K562 (cell line): Measurements from ENCODE around the gene TTBK2. TPM values are rescaled to one million over a fixed set of nuclear protein-coding genes. Genes with fewer than 3 reads are reported as not detected.

Experiments
- ATAC-seq: fragments of 200-7000 bp; cut with Tn5 transposase; 3 replicates; pipeline ENCODE4 v1.9.1; 2020; ENCODE audit warnings: moderate library complexity
- BruUV-seq: library from RNA; stranded (reverse); fragments of 400-500 nt; replicated peaks from 2 replicates; lab custom pipeline; 2021; lab: Mats Ljungman, UMichigan
- CTCF ChIA-PET: fragments of 300-600 bp; formaldehyde crosslinking; extraction: SDS; loops from one replicate; lab custom pipeline; 2021; ENCODE audit warnings: low intra/inter-chr PET ratio; lab: Yijun Ruan, JAX
- POLR2A ChIA-PET: fragments of 300-600, 350-650 bp; sonication (Branson Sonifier 250); formaldehyde crosslinking; extraction: SDS; loops from one replicate; lab custom pipeline; 2021; ENCODE audit warnings: antibody characterized with exemption, inconsistent platforms; lab: Yijun Ruan, JAX
- DNase-seq, 4 experiments: peaks; one replicate each; pipeline versions ENCODE4 v3.0.0 to v3.0.0-alpha.2; 2011 to 2018; ENCODE audit warnings: low spot score in 3 of 4, mixed read lengths in 3 of 4; ENCODE audit errors: extremely low read depth in 1 of 4
- FAIRE-seq: peaks from 2 replicates; lab custom pipeline; 2011; peaks lifted over from hg19 to GRCh38; lab: Jason Lieb, UNC
- H2AFZ ChIP-seq: 2 replicates; pipeline ENCODE4 v1.6.0; 2011; ENCODE audit warnings: low read depth, low read length, control low read depth, inconsistent platforms
- H3K27ac ChIP-seq: fragments of 200-600 bp; 3 replicates; pipeline ENCODE4 v1.8.0; 2011; ENCODE audit warnings: low read depth, mild to moderate bottlenecking, control low read depth, inconsistent platforms, low read length, moderate library complexity, mixed read lengths; ENCODE audit errors: extremely low read depth
- H3K27me3 ChIP-seq, 2 experiments: fragments of 300-600 bp in 1 of 2; 2 replicates in 1 of 2; 3 replicates in 1 of 2; pipeline versions ENCODE4 v1.6.0 to v1.8.0; 2011; ENCODE audit warnings: inconsistent platforms in 2 of 2, low read length in 2 of 2, mild to moderate bottlenecking in 1 of 2, mixed read lengths in 1 of 2, moderate library complexity in 1 of 2; ENCODE audit not compliant: control insufficient read depth in 2 of 2, insufficient read depth in 2 of 2
- H3K36me3 ChIP-seq: fragments of 300-600 bp; 3 replicates; pipeline ENCODE4 v1.8.0; 2011; ENCODE audit warnings: mild to moderate bottlenecking, low read length, inconsistent platforms; ENCODE audit not compliant: control insufficient read depth, insufficient read depth
- H3K4me1 ChIP-seq, 2 experiments: fragments of 200-600 bp in 1 of 2; replicated peaks in 1 of 2; 2 replicates in 1 of 2; 3 replicates in 1 of 2; pipeline versions ENCODE4 v1.5.1 to v1.8.0; 2011; ENCODE audit warnings: inconsistent platforms in 2 of 2, low read length in 2 of 2, mild to moderate bottlenecking in 1 of 2, mixed read lengths in 1 of 2, moderate library complexity in 1 of 2; ENCODE audit not compliant: control insufficient read depth in 2 of 2, insufficient read depth in 2 of 2
- H3K4me2 ChIP-seq: 2 replicates; pipeline ENCODE4 v1.6.1; 2011; ENCODE audit warnings: low read length, control low read depth, inconsistent platforms, mixed read lengths; ENCODE audit not compliant: insufficient read depth
- H3K4me3 ChIP-seq: fragments of 200-600 bp; sonication (generic), shearing (Covaris generic); 2 replicates; pipeline ENCODE4 v1.5.1; 2016; ENCODE audit warnings: control low read depth, inconsistent platforms
- H3K79me2 ChIP-seq: fragments of 200-600 bp; 3 replicates; pipeline ENCODE4 v1.8.0; 2011; ENCODE audit warnings: low read length, inconsistent platforms; ENCODE audit not compliant: control insufficient read depth, insufficient read depth
- H3K9ac ChIP-seq, 2 experiments: 2 replicates each; pipeline versions ENCODE4 v1.6.0 to v1.6.1; 2011; ENCODE audit warnings: low read depth in 2 of 2, low read length in 2 of 2, control low read depth in 1 of 2, inconsistent platforms in 1 of 2, mild to moderate bottlenecking in 1 of 2, mixed read lengths in 1 of 2; ENCODE audit not compliant: insufficient read depth in 1 of 2
- H3K9me1 ChIP-seq: one replicate; pipeline ENCODE4 v1.6.0; 2011; ENCODE audit warnings: inconsistent platforms, mild to moderate bottlenecking, low read length, moderate library complexity; ENCODE audit not compliant: control insufficient read depth, insufficient read depth
- H3K9me3 ChIP-seq: replicated peaks from 2 replicates; pipeline ENCODE4 v1.5.1; 2011; ENCODE audit warnings: low read depth, low read length, inconsistent platforms; ENCODE audit not compliant: control insufficient read depth, insufficient read depth
- H4K20me1 ChIP-seq: replicated peaks from 2 replicates; pipeline ENCODE4 v1.6.1; 2011; ENCODE audit warnings: low read length, inconsistent platforms, mixed read lengths; ENCODE audit not compliant: control insufficient read depth, insufficient read depth
- BCOR ChIP-seq: fragments of 450-650 bp; IDR thresholded peaks from 2 replicates; pipeline ENCODE4 v1.6.1; 2016
- EGR1 ChIP-seq: fragments of 450-650 bp; conservative IDR thresholded peaks from 2 replicates; pipeline ENCODE4 v1.6.1; 2017; ENCODE audit warnings: mild to moderate bottlenecking
- MAX ChIP-seq: sonication (generic); formaldehyde crosslinking; IDR thresholded peaks from 2 replicates; pipeline ENCODE4 v1.9.0; 2022; ENCODE audit warnings: mild to moderate bottlenecking, missing genetic modification reagents
- MCM5 ChIP-seq: fragments of 450-650 bp; IDR thresholded peaks from 2 replicates; pipeline ENCODE4 v1.6.1; 2016; ENCODE audit warnings: low read depth
- MLLT1 ChIP-seq, 2 experiments: fragments of 450-650 bp; IDR thresholded peaks; 2 replicates each; pipeline ENCODE4 v1.6.1; 2016
- SMARCA4 ChIP-seq: fragments of 450-650 bp; IDR thresholded peaks from 2 replicates; pipeline ENCODE4 v1.6.1; 2016
- TBL1XR1 ChIP-seq, 2 experiments: IDR thresholded peaks; 2 replicates each; pipeline ENCODE4 v1.6.1; 2012; ENCODE audit warnings: improper control_type of control experiment in 2 of 2, low read length in 2 of 2, mild to moderate bottlenecking in 1 of 2
- ZNF324 ChIP-seq: fragments of 250-450 bp; sonication (Bioruptor Pico); IDR thresholded peaks from 2 replicates; pipeline ENCODE4 v1.4.0; 2020; ENCODE audit warnings: mild to moderate bottlenecking
- ZNF449 ChIP-seq: fragments of 250-450 bp; sonication (Bioruptor Pico); IDR thresholded peaks from 2 replicates; pipeline ENCODE4 v1.8.0; 2022; ENCODE audit warnings: moderate library complexity, mild to moderate bottlenecking, inconsistent platforms
- WGBS: fragments of 100-300 bp; shearing (Covaris generic); methylation state at CpG from one replicate; pipeline ENCODE4 v1.1.6; 2016; ENCODE audit warnings: low coverage, mixed read lengths; ENCODE audit not compliant: insufficient coverage; ENCODE audit errors: missing lambda C conversion rate; 5-methylcytosine and 5-hydroxymethylcytosine counted together
- in situ Hi-C: fragments of 300-500 bp; cut with MboI; formaldehyde crosslinking; loops from 4 replicates; pipeline ENCODE4 v1.15.0; 2018; ENCODE audit warnings: inconsistent platforms, mixed read lengths
- intact Hi-C: fragments of 100-400 bp; cut with micrococcal nuclease; formaldehyde crosslinking; loops from 2 replicates; pipeline ENCODE4 v1.14.2; 2022
- polyA plus RNA-seq, 8 experiments: library from polyadenylated mRNA; depleted of rRNA in 4 of 8; stranded (reverse) in 5 of 8; unstranded in 3 of 8; fragments of >200 nt; fragmentation: Nextera tagmentation in 2 of 8; fragmentation: Illumina TruSeq in 1 of 8; extraction: Ambion mirVana in 2 of 8; extraction: Trizol in 1 of 8; gene quantifications; 2 replicates each; pipeline versions ENCODE4 v1.2.1 to v1.2.3, GENCODE V29; 2011 to 2014; ENCODE audit warnings: inconsistent platforms in 1 of 8, missing spikeins in 1 of 8
- total RNA-seq, 7 experiments: library from RNA; depleted of rRNA in 6 of 7; stranded (reverse); fragments of >200 nt in 6 of 7; fragmentation: Illumina TruSeq in 2 of 7; extraction: Trizol in 2 of 7; gene quantifications; 2 replicates each; pipeline versions ENCODE4 v1.2.1 to v1.2.3, GENCODE V29; 2011 to 2021; ENCODE audit warnings: low replicate concordance in 1 of 7

TTBK2 gene
- total and polyA plus RNA-seq, 9 of the 15 experiments (the other 6 are each of a cell fraction or from before 2014, with no cell fraction given): 0.89 to 8.0 (median 4.8) TPM

DNA sequence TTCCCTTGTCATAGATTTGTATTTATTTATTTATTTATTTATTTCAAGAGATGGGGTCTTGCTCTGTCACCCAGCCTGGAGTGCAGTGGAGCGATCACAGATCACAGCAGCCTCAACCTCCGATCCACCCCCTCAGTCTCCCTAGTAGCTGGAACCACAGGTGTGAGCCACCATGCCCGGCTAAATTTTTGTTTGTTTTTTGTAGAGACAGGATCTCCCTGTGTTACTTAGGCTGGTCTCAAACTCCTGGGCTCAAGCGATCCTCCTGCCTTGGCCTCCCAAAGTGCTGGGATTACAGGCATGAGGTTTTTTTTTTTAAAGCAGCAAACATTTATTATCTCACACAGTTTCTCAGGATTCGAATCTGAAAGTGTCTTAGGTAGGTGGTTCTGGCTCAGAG, 2.5 kb downstream of the TTBK2 start:
- ChIA-PET POLR2A (interaction anchor here (0.6 kb wide), 1 partner anchor 1635 kb away, joined by 3 read pairs; no protein-coding TSS in a partner anchor), CTCF (no interaction called here)
- peak in 1 of 4 experiments; percentile 37 for DNase-seq
- Histone ChIP-seq H3K36me3 (no peaks in the 10 kb centered on the region), H4K20me1 (no peaks in the 10 kb centered on the region; the same call in 1 of the 2 replicates), H3K79me2 (peaks cover 48% of the 10 kb centered on the region), H3K9me3 (no peaks in the 10 kb centered on the region), H3K27me3 (no peaks in the 10 kb centered on the region), H3K9ac (peak overlapping the region; percentile 33 to 83; a peak in 2 of 4 replicates), H3K27ac (no peak overlapping the region), H2AFZ (no peak overlapping the region), H3K4me2 (peak overlapping the region; percentile 39; the same call in 1 of the 2 replicates), H3K9me1 (no peaks in the 10 kb centered on the region), H3K4me3 (peak overlapping the region; percentile 11; the same call in 1 of the 2 replicates), H3K4me1 (peaks cover 5 to 11% of the 10 kb centered on the region in 2 experiments)
- ATAC-seq: no peak
- intact Hi-C loops: loop anchor here (5.0 kb wide), 1 partner anchor 41 kb away; no protein-coding TSS in a partner anchor
- TF ChIP-seq ZNF324 (CRISPR knock-in tag) (no peak), SMARCA4 (0 out of 2 replicates have a peak, but pooled peaks have one; percentile 13), MLLT1 (IDR thresholded peaks at IDR 0.05) (0 out of 4 replicates have a peak, but pooled peaks of 1 of the 2 experiments have one; percentile 35), BCOR (peak; percentile 42; the same call in 1 of the 2 replicates), MCM5 (no peak), TBL1XR1 (IDR thresholded peaks at IDR 0.05; ENCODE audit: low read length in 2 of 2) (no peak), MAX (CRISPR knock-in tag) (no peak), EGR1 (peak; percentile 63), ZNF449 (CRISPR knock-in tag) (no peak)
- BruUV-seq: no TSS peak
- 14% methylated on average over 5 of the region's 5 CpGs for WGBS
- FAIRE-seq: peak; percentile 23
- in situ Hi-C loops: no loop called here
